Thoracic aorta (tissue), 2 donors: ENCODE measurements around the gene CARD8. TPM values are rescaled to one million over a fixed set of nuclear protein-coding genes. Genes with fewer than 3 reads are reported as not detected.
A peak's percentile ranks its signal among the peaks of the same experiment; 100 is the strongest.

Experiments used
- ATAC-seq: fragments of 150-250 bp; one replicate; pipeline ENCODE4 v1.8.0; 2017; ENCODE audit warnings: low read depth; ENCODE audit not compliant: insufficient number of reproducible peaks, low FRiP score
- DNase-seq: peaks from one replicate; pipeline ENCODE4 v3.0.0-alpha.2; 2020; ENCODE audit warnings: low spot score
- H3K27ac ChIP-seq, 2 donors: fragments of 200-600 bp; sonication (generic); 1 replicate in 1 of 2; 2 replicates in 1 of 2; pipeline ENCODE4 v1.5.1; 2016; ENCODE audit warnings: mild to moderate bottlenecking in 2 of 2, moderate library complexity in 2 of 2
- H3K27me3 ChIP-seq: fragments of 200-600 bp; sonication (generic); replicated peaks from 2 replicates; pipeline ENCODE4 v1.6.0; 2016; ENCODE audit warnings: mild to moderate bottlenecking; ENCODE audit not compliant: insufficient read depth
- H3K36me3 ChIP-seq: fragments of 200-600 bp; sonication (generic); one replicate; pipeline ENCODE4 v1.5.1; 2016
- H3K4me1 ChIP-seq, 2 donors: fragments of 200-600 bp; sonication (generic); 1 replicate in 1 of 2; 2 replicates in 1 of 2; pipeline versions ENCODE4 v1.5.1 to v1.6.0; 2016; ENCODE audit warnings: low read depth in 2 of 2, mild to moderate bottlenecking in 1 of 2; ENCODE audit not compliant: control insufficient read depth in 1 of 2
- H3K4me3 ChIP-seq: fragments of 200-600 bp; sonication (generic); 2 replicates; pipeline ENCODE4 v1.5.1; 2016; ENCODE audit warnings: mild to moderate bottlenecking
- H3K9me3 ChIP-seq: fragments of 200-600 bp; sonication (generic); 2 replicates; pipeline ENCODE4 v1.5.1; 2016
- CTCF ChIP-seq: fragments of 200-600 bp; sonication (generic); IDR thresholded peaks from one replicate; pipeline ENCODE4 v1.5.1; 2019; ENCODE audit warnings: antibody characterized with exemption
- total RNA-seq, 2 donors: library from RNA; depleted of rRNA; stranded (reverse); fragments of >200 nt; gene quantifications; one replicate each; pipeline versions ENCODE4 v1.1.0 to v1.2.3, GENCODE V29; 2016

Gene CARD8
- total RNA-seq, 2 donors from 2014 or later, result 40.8 to 50.9 TPM

GRCh38 chr19:48176226-48176625, 79.5 kb downstream of the CARD8 start:
- H3K4me1 ChIP-seq, result peaks cover 1 to 6% of the 10 kb centered on the region in 2 donors
- ATAC-seq (no peak), DNase-seq (no peak)
- H3K27me3 ChIP-seq, result no peaks in the 10 kb centered on the region
- no peak for TF ChIP-seq CTCF
- no peak overlapping the region for H3K4me3 ChIP-seq
- no peak overlapping the region for H3K27ac ChIP-seq
- H3K36me3 ChIP-seq, result peaks cover 3% of the 10 kb centered on the region
- peaks cover 4% of the 10 kb centered on the region for H3K9me3 ChIP-seq

- Histone ChIP-seq H3K4me3 (no peak overlapping the region), H3K4me1 (peaks cover 5 to 11% of the 10 kb centered on the region in 2 donors), H3K36me3 (peaks cover 3% of the 10 kb centered on the region), H3K27ac (no peak overlapping the region), H3K9me3 (no peaks in the 10 kb centered on the region), H3K27me3 (no peaks in the 10 kb centered on the region)
- DNase-seq, result no peak
- TF ChIP-seq CTCF, result no peak
- no peak for ATAC-seq
These were observed 80.1 kb downstream of the CARD8 start for GRCh38 chr19:48175578-48175977.

GRCh38 chr19:48174445-48175030, 81.2 kb downstream of the CARD8 start:
- Histone ChIP-seq H3K27ac (no peak overlapping the region), H3K4me1 (peaks cover 5 to 11% of the 10 kb centered on the region in 2 donors), H3K4me3 (no peak overlapping the region), H3K9me3 (no peaks in the 10 kb centered on the region), H3K36me3 (peaks cover 3% of the 10 kb centered on the region), H3K27me3 (no peaks in the 10 kb centered on the region)
- TF ChIP-seq CTCF, result no peak
- DNase-seq (no peak), ATAC-seq (no peak)

GRCh38 chr19:48171710-48172109, 84.0 kb downstream of the CARD8 start:
- Histone ChIP-seq H3K36me3 (peaks cover 3% of the 10 kb centered on the region), H3K4me3 (no peak overlapping the region), H3K27ac (no peak overlapping the region), H3K9me3 (no peaks in the 10 kb centered on the region), H3K4me1 (peaks cover 5 to 16% of the 10 kb centered on the region in 2 donors), H3K27me3 (no peaks in the 10 kb centered on the region)
- ATAC-seq, result no peak
- DNase-seq, result no peak
- no peak for TF ChIP-seq CTCF

GRCh38 chr19:48170817-48171347, 84.8 kb downstream of the CARD8 start:
- no peak for TF ChIP-seq CTCF
- no peaks in the 10 kb centered on the region for H3K9me3 ChIP-seq

More at GRCh38 chr19:48170817-48171347, 84.8 kb downstream of the CARD8 start:
- H3K27me3 ChIP-seq, result no peaks in the 10 kb centered on the region
- H3K4me1 ChIP-seq, result peaks cover 5 to 16% of the 10 kb centered on the region in 2 donors
- H3K27ac ChIP-seq, result peak overlapping the region; percentile 38 to 90
- H3K4me3 ChIP-seq, result peak overlapping the region; percentile 96
- ATAC-seq (no peak), DNase-seq (no peak)
- H3K36me3 ChIP-seq, result peaks cover 3% of the 10 kb centered on the region
